ENCODE data around the gene MTERF1. TPM values are rescaled to one million over a fixed set of nuclear protein-coding genes. Genes with fewer than 3 reads are reported as not detected.

Gene MTERF1
- total RNA-seq = 10 to 100 TPM; 19.5 to 24.1 TPM

- Mint-ChIP-seq H3K4me1 (peaks cover 22% of the 10 kb centered on the region), H3K27me3 (no peaks in the 10 kb centered on the region), H3K36me3 (ENCODE audit: low read depth) (peaks cover 35% of the 10 kb centered on the region), H3K4me3 (peak within 1 kb of the TSS; percentile 90), H3K9me3 (no peaks in the 10 kb centered on the region), H3K27ac (peak within 1 kb of the TSS; percentile 95)
- ATAC-seq (replicated peaks) = peak; percentile 99
These were observed at the start of gene MTERF1 for GRCh38 chr7:91880413-91881241. Gene MTERF1 (minus strand): TSS chr7:91880702. CDS start chr7:91880083, 619 bp downstream.

- H3K27me3 Mint-ChIP-seq = peaks cover 31% of the 10 kb centered on the region
- H3K27ac Mint-ChIP-seq = no peak overlapping the region
- ATAC-seq (replicated peaks) = peak; percentile 60
- H3K36me3 Mint-ChIP-seq (ENCODE audit: low read depth) = no peaks in the 10 kb centered on the region
- H3K9me3 Mint-ChIP-seq = no peaks in the 10 kb centered on the region
- no peak overlapping the region for H3K4me3 Mint-ChIP-seq
- H3K4me1 Mint-ChIP-seq = no peaks in the 10 kb centered on the region
These were observed 49.0 kb upstream of the MTERF1 start for GRCh38 chr7:91929463-91929862.

GRCh38 chr7:91927912-91928311 is 47.4 kb upstream of the MTERF1 start:
- Mint-ChIP-seq H3K4me1 (no peaks in the 10 kb centered on the region), H3K27ac (no peak overlapping the region)
- no peak for ATAC-seq (replicated peaks)

GRCh38 chr7:91922857-91923256 is 42.4 kb upstream of the MTERF1 start:
- no peak for ATAC-seq (replicated peaks)
- Mint-ChIP-seq H3K27ac (no peak overlapping the region), H3K4me3 (no peak overlapping the region), H3K9me3 (no peaks in the 10 kb centered on the region), H3K36me3 (ENCODE audit: low read depth) (no peaks in the 10 kb centered on the region), H3K4me1 (no peaks in the 10 kb centered on the region), H3K27me3 (peaks cover 28% of the 10 kb centered on the region)

More at GRCh38 chr7:91927912-91928311, 47.4 kb upstream of the MTERF1 start:
- Mint-ChIP-seq H3K36me3 (ENCODE audit: low read depth) (no peaks in the 10 kb centered on the region), H3K9me3 (no peaks in the 10 kb centered on the region), H3K4me3 (no peak overlapping the region), H3K27me3 (peaks cover 34% of the 10 kb centered on the region)

- no peak for ATAC-seq (replicated peaks)
- Mint-ChIP-seq H3K27ac (no peak overlapping the region), H3K9me3 (no peaks in the 10 kb centered on the region), H3K27me3 (peaks cover 8% of the 10 kb centered on the region), H3K36me3 (ENCODE audit: low read depth) (no peaks in the 10 kb centered on the region), H3K4me3 (no peak overlapping the region), H3K4me1 (no peaks in the 10 kb centered on the region)
These were observed 37.9 kb upstream of the MTERF1 start for GRCh38 chr7:91918356-91918755.

- Mint-ChIP-seq H3K9me3 (no peaks in the 10 kb centered on the region), H3K4me1 (no peaks in the 10 kb centered on the region), H3K36me3 (ENCODE audit: low read depth) (no peaks in the 10 kb centered on the region), H3K27ac (no peak overlapping the region), H3K27me3 (peaks cover 8% of the 10 kb centered on the region), H3K4me3 (no peak overlapping the region)
- ATAC-seq (replicated peaks) = no peak
These were observed 35.5 kb upstream of the MTERF1 start for GRCh38 chr7:91916051-91916440.

GRCh38 chr7:91915401-91916050 is 35.0 kb upstream of the MTERF1 start:
- Mint-ChIP-seq H3K9me3 (no peaks in the 10 kb centered on the region), H3K27me3 (peaks cover 8% of the 10 kb centered on the region), H3K27ac (no peak overlapping the region), H3K4me1 (no peaks in the 10 kb centered on the region), H3K36me3 (ENCODE audit: low read depth) (no peaks in the 10 kb centered on the region), H3K4me3 (no peak overlapping the region)
- ATAC-seq (replicated peaks) = no peak

GRCh38 chr7:91913612-91914011 is 33.1 kb upstream of the MTERF1 start:
- ATAC-seq (replicated peaks) = no peak
- peaks cover 12% of the 10 kb centered on the region for H3K27me3 Mint-ChIP-seq
- H3K4me3 Mint-ChIP-seq = no peak overlapping the region
- no peak overlapping the region for H3K27ac Mint-ChIP-seq
- no peaks in the 10 kb centered on the region for H3K9me3 Mint-ChIP-seq
- no peaks in the 10 kb centered on the region for H3K36me3 Mint-ChIP-seq (ENCODE audit: low read depth)
- H3K4me1 Mint-ChIP-seq = no peaks in the 10 kb centered on the region

- Mint-ChIP-seq H3K9me3 (no peaks in the 10 kb centered on the region), H3K27ac (no peak overlapping the region), H3K4me1 (no peaks in the 10 kb centered on the region), H3K4me3 (no peak overlapping the region), H3K36me3 (ENCODE audit: low read depth) (no peaks in the 10 kb centered on the region), H3K27me3 (peaks cover 9% of the 10 kb centered on the region)
- ATAC-seq (replicated peaks) = no peak
These were observed 32.0 kb upstream of the MTERF1 start for GRCh38 chr7:91912494-91912893.

- no peaks in the 10 kb centered on the region for H3K9me3 Mint-ChIP-seq
- no peak overlapping the region for H3K27ac Mint-ChIP-seq
- H3K4me3 Mint-ChIP-seq = no peak overlapping the region
- ATAC-seq (replicated peaks) = no peak
- H3K36me3 Mint-ChIP-seq (ENCODE audit: low read depth) = no peaks in the 10 kb centered on the region
- no peaks in the 10 kb centered on the region for H3K4me1 Mint-ChIP-seq
- H3K27me3 Mint-ChIP-seq = peaks cover 11% of the 10 kb centered on the region
These were observed 30.6 kb upstream of the MTERF1 start for GRCh38 chr7:91911121-91911520.

- no peaks in the 10 kb centered on the region for H3K9me3 Mint-ChIP-seq
- H3K36me3 Mint-ChIP-seq (ENCODE audit: low read depth) = no peaks in the 10 kb centered on the region
- H3K27ac Mint-ChIP-seq = no peak overlapping the region
- ATAC-seq (replicated peaks) = no peak
- no peak overlapping the region for H3K4me3 Mint-ChIP-seq
- peaks cover 7% of the 10 kb centered on the region for H3K27me3 Mint-ChIP-seq
- H3K4me1 Mint-ChIP-seq = no peaks in the 10 kb centered on the region
These were observed 29.7 kb upstream of the MTERF1 start for GRCh38 chr7:91910171-91910570.

GRCh38 chr7:91899563-91899962 is 19.1 kb upstream of the MTERF1 start:
- H3K27ac Mint-ChIP-seq = no peak overlapping the region
- H3K36me3 Mint-ChIP-seq (ENCODE audit: low read depth) = no peaks in the 10 kb centered on the region
- no peak for ATAC-seq (replicated peaks)
- H3K4me3 Mint-ChIP-seq = no peak overlapping the region
- H3K9me3 Mint-ChIP-seq = no peaks in the 10 kb centered on the region
- no peaks in the 10 kb centered on the region for H3K4me1 Mint-ChIP-seq
- peaks cover 4% of the 10 kb centered on the region for H3K27me3 Mint-ChIP-seq

GRCh38 chr7:91898240-91898992 is 17.9 kb upstream of the MTERF1 start:
- no peak overlapping the region for H3K27ac Mint-ChIP-seq
- no peak overlapping the region for H3K4me3 Mint-ChIP-seq
- no peaks in the 10 kb centered on the region for H3K4me1 Mint-ChIP-seq
- no peak for ATAC-seq (replicated peaks)
- no peaks in the 10 kb centered on the region for H3K36me3 Mint-ChIP-seq (ENCODE audit: low read depth)
- H3K9me3 Mint-ChIP-seq = no peaks in the 10 kb centered on the region
- H3K27me3 Mint-ChIP-seq = peaks cover 8% of the 10 kb centered on the region

- Mint-ChIP-seq H3K9me3 (no peaks in the 10 kb centered on the region), H3K4me3 (no peak overlapping the region), H3K4me1 (no peaks in the 10 kb centered on the region), H3K36me3 (ENCODE audit: low read depth) (no peaks in the 10 kb centered on the region), H3K27ac (no peak overlapping the region), H3K27me3 (peaks cover 12% of the 10 kb centered on the region)
- ATAC-seq (replicated peaks) = no peak
These were observed 14.4 kb upstream of the MTERF1 start for GRCh38 chr7:91894781-91895480.

Data from activated T-helper 17 cell treated with anti-CD3 and anti-CD28 coated beads, Interleukin-2, amount 50 U/mL, for 72 hours (primary cell).